ENCODE results near the gene DPP8. TPM values are rescaled to one million over a fixed set of nuclear protein-coding genes. Genes with fewer than 3 reads are reported as not detected.

DPP8 gene
- total and polyA plus RNA-seq, 10 of the 15 experiments (the other 5 are each of a cell fraction or from before 2014, with no cell fraction given) = 12.0 to 30.6 (median 24.3) TPM

DNA sequence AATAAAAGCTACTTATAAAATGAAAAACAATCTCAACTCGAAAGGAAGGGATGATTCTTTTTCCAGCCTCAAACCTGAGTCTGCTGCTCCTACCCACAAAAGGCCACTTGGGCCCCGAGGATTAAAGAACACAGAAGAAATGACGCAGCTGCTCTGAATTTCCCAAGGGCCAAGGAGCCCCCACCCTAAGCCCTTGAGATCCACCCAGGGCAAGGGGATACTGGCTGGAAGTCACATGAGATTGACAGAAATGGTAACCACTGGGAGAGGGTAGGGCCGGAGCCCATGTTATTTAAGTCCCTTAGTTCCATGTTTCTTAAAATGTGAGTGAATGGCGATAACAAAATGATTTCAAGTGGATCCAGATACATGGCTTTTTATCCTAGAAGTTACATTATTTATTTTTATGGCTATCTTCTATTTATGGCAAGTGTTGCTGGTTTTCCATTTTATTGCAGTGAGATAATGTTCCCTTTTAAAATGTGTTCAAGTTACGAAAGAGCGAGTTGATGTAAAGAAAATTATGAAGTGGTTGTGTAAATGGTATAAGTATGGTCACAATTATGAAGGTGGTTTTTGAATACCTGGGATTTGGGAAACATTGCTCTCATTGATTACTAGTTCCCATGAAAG, 111.6 kb downstream of the DPP8 start:
- Histone ChIP-seq H3K4me3 (no peak overlapping the region), H3K4me2 (ENCODE audit: control insufficient read depth, insufficient read depth) (no peak overlapping the region), H4K20me1 (ENCODE audit: control insufficient read depth, insufficient read depth) (no peaks in the 10 kb centered on the region), H3K79me2 (ENCODE audit: control insufficient read depth, insufficient read depth, low read length) (no peaks in the 10 kb centered on the region), H3K27ac (ENCODE audit: control insufficient read depth, insufficient read depth) (no peak overlapping the region), H3K4me1 (ENCODE audit: control insufficient read depth, insufficient read depth, low read length) (peaks cover 20% of the 10 kb centered on the region), H3K27me3 (replicated peaks in 1 of 2; ENCODE audit: control insufficient read depth in 2 of 2, insufficient read depth in 2 of 2, low read length in 1 of 2) (no peaks in the 10 kb centered on the region), H3K36me3 (ENCODE audit: control insufficient read depth in 2 of 2, insufficient read depth in 2 of 2, low read length in 1 of 2) (no peaks in the 10 kb centered on the region), H2AFZ (ENCODE audit: control insufficient read depth, low read depth, low read length) (no peak overlapping the region), H3K9ac (ENCODE audit: control insufficient read depth, insufficient read depth, low read length) (no peak overlapping the region), H3K9me3 (replicated peaks; ENCODE audit: control insufficient read depth, insufficient read depth, low read length) (no peaks in the 10 kb centered on the region)
- RAD21 ChIA-PET (ENCODE audit: unreplicated experiment) = interaction anchor here (1.1 to 2.2 kb wide), 2 partner anchors 15 to 16 kb away, joined by 7 to 12 read pairs; no protein-coding TSS in a partner anchor
- SMC1A ChIA-PET (ENCODE audit: uncharacterized antibody, unreplicated experiment) = interaction anchor here (0.7 to 1.5 kb wide), 2 partner anchors 15 to 16 kb away, joined by 3 read pairs; no protein-coding TSS in a partner anchor
- POLR2A ChIA-PET = interaction anchor here (1.6 kb wide), 1 partner anchor 15 kb away, joined by 6 read pairs; no protein-coding TSS in a partner anchor
- intact Hi-C loops (cut with micrococcal nuclease; ENCODE audit: unreplicated experiment) (no loop called here), in situ Hi-C loops (cut with MboI) (no loop called here)
- ATAC-seq = no peak
- BruUV-seq (replicated peaks) = no TSS peak
- 78% methylated on average over 7 of the region's 7 CpGs for WGBS (ENCODE audit: insufficient coverage, insufficient replicate concordance, low lambda C conversion rate, missing lambda C conversion rate)
- CTCF ChIA-PET = interaction anchor here (0.7 to 3.3 kb wide), 7 partner anchors 9 to 87 kb away, joined by 3 to 10 read pairs (median 3); no protein-coding TSS in a partner anchor
- no peak for DNase-seq (ENCODE audit: low read depth, low spot score)
- no peak for FAIRE-seq
- TF ChIP-seq GATAD2B (conservative IDR thresholded peaks at IDR 0.05; ENCODE audit: low read depth) (no peak), TCF12 (IDR thresholded peaks at IDR 0.05; ENCODE audit: low read depth, low read length) (no peak), FOXK2 (IDR thresholded peaks at IDR 0.05) (no peak), IKZF2 (IDR thresholded peaks at IDR 0.05) (no peak), RAD21 (IDR thresholded peaks at IDR 0.05; ENCODE audit: insufficient read depth, low read depth, low read length) (no peak), HDGF (IDR thresholded peaks at IDR 0.05) (no peak), SUZ12 (IDR thresholded peaks at IDR 0.05; ENCODE audit: unreplicated experiment) (no peak)
- TF ChIP-seq, protein P1, sequence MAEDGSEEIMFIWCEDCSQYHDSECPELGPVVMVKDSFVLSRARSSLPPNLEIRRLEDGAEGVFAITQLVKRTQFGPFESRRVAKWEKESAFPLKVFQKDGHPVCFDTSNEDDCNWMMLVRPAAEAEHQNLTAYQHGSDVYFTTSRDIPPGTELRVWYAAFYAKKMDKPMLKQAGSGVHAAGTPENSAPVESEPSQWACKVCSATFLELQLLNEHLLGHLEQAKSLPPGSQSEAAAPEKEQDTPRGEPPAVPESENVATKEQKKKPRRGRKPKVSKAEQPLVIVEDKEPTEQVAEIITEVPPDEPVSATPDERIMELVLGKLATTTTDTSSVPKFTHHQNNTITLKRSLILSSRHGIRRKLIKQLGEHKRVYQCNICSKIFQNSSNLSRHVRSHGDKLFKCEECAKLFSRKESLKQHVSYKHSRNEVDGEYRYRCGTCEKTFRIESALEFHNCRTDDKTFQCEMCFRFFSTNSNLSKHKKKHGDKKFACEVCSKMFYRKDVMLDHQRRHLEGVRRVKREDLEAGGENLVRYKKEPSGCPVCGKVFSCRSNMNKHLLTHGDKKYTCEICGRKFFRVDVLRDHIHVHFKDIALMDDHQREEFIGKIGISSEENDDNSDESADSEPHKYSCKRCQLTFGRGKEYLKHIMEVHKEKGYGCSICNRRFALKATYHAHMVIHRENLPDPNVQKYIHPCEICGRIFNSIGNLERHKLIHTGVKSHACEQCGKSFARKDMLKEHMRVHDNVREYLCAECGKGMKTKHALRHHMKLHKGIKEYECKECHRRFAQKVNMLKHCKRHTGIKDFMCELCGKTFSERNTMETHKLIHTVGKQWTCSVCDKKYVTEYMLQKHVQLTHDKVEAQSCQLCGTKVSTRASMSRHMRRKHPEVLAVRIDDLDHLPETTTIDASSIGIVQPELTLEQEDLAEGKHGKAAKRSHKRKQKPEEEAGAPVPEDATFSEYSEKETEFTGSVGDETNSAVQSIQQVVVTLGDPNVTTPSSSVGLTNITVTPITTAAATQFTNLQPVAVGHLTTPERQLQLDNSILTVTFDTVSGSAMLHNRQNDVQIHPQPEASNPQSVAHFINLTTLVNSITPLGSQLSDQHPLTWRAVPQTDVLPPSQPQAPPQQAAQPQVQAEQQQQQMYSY (CRISPR knock-in tag; IDR thresholded peaks at IDR 0.05) = no peak
- TF ChIP-seq, protein P2, sequence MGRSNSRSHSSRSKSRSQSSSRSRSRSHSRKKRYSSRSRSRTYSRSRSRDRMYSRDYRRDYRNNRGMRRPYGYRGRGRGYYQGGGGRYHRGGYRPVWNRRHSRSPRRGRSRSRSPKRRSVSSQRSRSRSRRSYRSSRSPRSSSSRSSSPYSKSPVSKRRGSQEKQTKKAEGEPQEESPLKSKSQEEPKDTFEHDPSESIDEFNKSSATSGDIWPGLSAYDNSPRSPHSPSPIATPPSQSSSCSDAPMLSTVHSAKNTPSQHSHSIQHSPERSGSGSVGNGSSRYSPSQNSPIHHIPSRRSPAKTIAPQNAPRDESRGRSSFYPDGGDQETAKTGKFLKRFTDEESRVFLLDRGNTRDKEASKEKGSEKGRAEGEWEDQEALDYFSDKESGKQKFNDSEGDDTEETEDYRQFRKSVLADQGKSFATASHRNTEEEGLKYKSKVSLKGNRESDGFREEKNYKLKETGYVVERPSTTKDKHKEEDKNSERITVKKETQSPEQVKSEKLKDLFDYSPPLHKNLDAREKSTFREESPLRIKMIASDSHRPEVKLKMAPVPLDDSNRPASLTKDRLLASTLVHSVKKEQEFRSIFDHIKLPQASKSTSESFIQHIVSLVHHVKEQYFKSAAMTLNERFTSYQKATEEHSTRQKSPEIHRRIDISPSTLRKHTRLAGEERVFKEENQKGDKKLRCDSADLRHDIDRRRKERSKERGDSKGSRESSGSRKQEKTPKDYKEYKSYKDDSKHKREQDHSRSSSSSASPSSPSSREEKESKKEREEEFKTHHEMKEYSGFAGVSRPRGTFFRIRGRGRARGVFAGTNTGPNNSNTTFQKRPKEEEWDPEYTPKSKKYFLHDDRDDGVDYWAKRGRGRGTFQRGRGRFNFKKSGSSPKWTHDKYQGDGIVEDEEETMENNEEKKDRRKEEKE (IDR thresholded peaks at IDR 0.05) = no peak
- TF ChIP-seq, protein P3, sequence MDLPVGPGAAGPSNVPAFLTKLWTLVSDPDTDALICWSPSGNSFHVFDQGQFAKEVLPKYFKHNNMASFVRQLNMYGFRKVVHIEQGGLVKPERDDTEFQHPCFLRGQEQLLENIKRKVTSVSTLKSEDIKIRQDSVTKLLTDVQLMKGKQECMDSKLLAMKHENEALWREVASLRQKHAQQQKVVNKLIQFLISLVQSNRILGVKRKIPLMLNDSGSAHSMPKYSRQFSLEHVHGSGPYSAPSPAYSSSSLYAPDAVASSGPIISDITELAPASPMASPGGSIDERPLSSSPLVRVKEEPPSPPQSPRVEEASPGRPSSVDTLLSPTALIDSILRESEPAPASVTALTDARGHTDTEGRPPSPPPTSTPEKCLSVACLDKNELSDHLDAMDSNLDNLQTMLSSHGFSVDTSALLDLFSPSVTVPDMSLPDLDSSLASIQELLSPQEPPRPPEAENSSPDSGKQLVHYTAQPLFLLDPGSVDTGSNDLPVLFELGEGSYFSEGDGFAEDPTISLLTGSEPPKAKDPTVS (IDR thresholded peaks at IDR 0.05; ENCODE audit: low read depth, low read length) = no peak
- TF ChIP-seq, protein P4, sequence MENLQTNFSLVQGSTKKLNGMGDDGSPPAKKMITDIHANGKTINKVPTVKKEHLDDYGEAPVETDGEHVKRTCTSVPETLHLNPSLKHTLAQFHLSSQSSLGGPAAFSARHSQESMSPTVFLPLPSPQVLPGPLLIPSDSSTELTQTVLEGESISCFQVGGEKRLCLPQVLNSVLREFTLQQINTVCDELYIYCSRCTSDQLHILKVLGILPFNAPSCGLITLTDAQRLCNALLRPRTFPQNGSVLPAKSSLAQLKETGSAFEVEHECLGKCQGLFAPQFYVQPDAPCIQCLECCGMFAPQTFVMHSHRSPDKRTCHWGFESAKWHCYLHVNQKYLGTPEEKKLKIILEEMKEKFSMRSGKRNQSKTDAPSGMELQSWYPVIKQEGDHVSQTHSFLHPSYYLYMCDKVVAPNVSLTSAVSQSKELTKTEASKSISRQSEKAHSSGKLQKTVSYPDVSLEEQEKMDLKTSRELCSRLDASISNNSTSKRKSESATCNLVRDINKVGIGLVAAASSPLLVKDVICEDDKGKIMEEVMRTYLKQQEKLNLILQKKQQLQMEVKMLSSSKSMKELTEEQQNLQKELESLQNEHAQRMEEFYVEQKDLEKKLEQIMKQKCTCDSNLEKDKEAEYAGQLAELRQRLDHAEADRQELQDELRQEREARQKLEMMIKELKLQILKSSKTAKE (IDR thresholded peaks at IDR 0.05; ENCODE audit: low read depth, poor library complexity, severe bottlenecking) = no peak
